Transverse colon (tissue), 4 donors: ENCODE data around the gene PUM2. TPM values are rescaled to one million over a fixed set of nuclear protein-coding genes. Genes with fewer than 3 reads are reported as not detected.
A peak's percentile ranks its signal among the peaks of the same experiment; 100 is the strongest.

Experiments used
- DNase-seq: peaks from one replicate; pipeline ENCODE4 v3.0.0-alpha.2; 2019
- H3K27ac ChIP-seq, 4 donors: fragments of 200-600 bp; sonication (generic); 2 replicates each; pipeline ENCODE4 v1.5.1; 2016 to 2018; ENCODE audit warnings: inconsistent platforms in 4 of 4
- H3K27me3 ChIP-seq: fragments of 200-600 bp; sonication (generic); 2 replicates; pipeline ENCODE4 v1.5.1; 2017; ENCODE audit warnings: inconsistent platforms
- H3K36me3 ChIP-seq, 4 donors: fragments of 200-600 bp; sonication (generic); 2 replicates each; pipeline ENCODE4 v1.5.1; 2017 to 2019; ENCODE audit warnings: inconsistent platforms in 4 of 4
- H3K4me1 ChIP-seq, 4 donors: fragments of 200-600 bp; sonication (generic); 2 replicates each; pipeline ENCODE4 v1.5.1; 2017 to 2020; ENCODE audit warnings: inconsistent platforms in 4 of 4
- H3K4me3 ChIP-seq, 4 donors: fragments of 200-600 bp; sonication (generic); 1 replicate in 1 of 4; 2 replicates in 3 of 4; pipeline versions ENCODE4 v1.5.1 to v1.6.1; 2017 to 2019; ENCODE audit warnings: inconsistent platforms in 4 of 4
- H3K9me3 ChIP-seq, 2 donors: fragments of 200-600 bp; sonication (generic); 2 replicates each; pipeline ENCODE4 v1.5.1; 2017 to 2019; ENCODE audit warnings: inconsistent platforms in 2 of 2
- CTCF ChIP-seq, 5 experiments: fragments of 200-600 bp in 3 of 5; fragments of 450-650 bp in 2 of 5; sonication (generic) in 3 of 5; IDR thresholded peaks; 1 replicate in 2 of 5; 2 replicates in 3 of 5; pipeline ENCODE4 v1.5.1; 2016 to 2017; ENCODE audit warnings: antibody characterized with exemption in 5 of 5, inconsistent platforms in 3 of 5, mild to moderate bottlenecking in 2 of 5, moderate library complexity in 1 of 5
- EP300 ChIP-seq: sonication (generic); formaldehyde crosslinking; IDR thresholded peaks from one replicate; pipeline ENCODE4 v1.6.1; 2017; ENCODE audit warnings: antibody characterized with exemption, low read depth
- POLR2A ChIP-seq: fragments of 450-650 bp; IDR thresholded peaks from one replicate; pipeline ENCODE4 v1.6.1; 2016; ENCODE audit warnings: antibody characterized with exemption, mild to moderate bottlenecking, moderate library complexity
- POLR2AphosphoS5 ChIP-seq, 3 donors: sonication (generic); formaldehyde crosslinking; IDR thresholded peaks; one replicate each; pipeline ENCODE4 v1.6.1; 2016; ENCODE audit warnings: antibody characterized with exemption in 3 of 3
- WGBS, 2 donors: methylation state at CpG; one replicate each; pipeline ENCODE4 v1.1.5; 2018; ENCODE audit warnings: low coverage in 1 of 2; 5-methylcytosine and 5-hydroxymethylcytosine counted together
- in situ Hi-C, 4 donors: fragments of 200-750 bp; cut with MboI; loops; one replicate each; pipeline versions ENCODE4 v1.15.0 to v1.15.1; 2017; ENCODE audit warnings: low sequenced_read_pairs in 3 of 4, low pct_ligation_motif_present in 1 of 4, low pct_unique_long_range_greater_than_20kb in 1 of 4
- intact Hi-C: fragments of 100-400 bp; cut with DNase I; formaldehyde crosslinking; loops from one replicate; pipeline ENCODE4 v1.15.1; 2023; ENCODE audit warnings: low total_unique reads
- total RNA-seq, 4 donors: library from RNA; depleted of rRNA; stranded (reverse); fragments of >200 nt; gene quantifications; one replicate each; pipeline ENCODE4 v1.1.0, GENCODE V29; 2016

Gene PUM2
- total RNA-seq, 4 donors from 2014 or later = 62.5 to 92.7 (median 70.5) TPM

GRCh38 chr2:20292984-20293383 lies 57.7 kb downstream of the PUM2 start:
- no peak for DNase-seq
- in situ Hi-C loops (no loop called here), intact Hi-C loops (no loop called here)
- H3K9me3 ChIP-seq = no peaks in the 10 kb centered on the region
- 96 to 100% methylated on average over 5 of the region's 5 CpGs for WGBS, 2 donors
- peaks cover 0 to 7% (median 0%) of the 10 kb centered on the region in 4 donors for H3K4me1 ChIP-seq
- H3K27ac ChIP-seq = no peak overlapping the region
- peaks cover 0 to 34% (median 6%) of the 10 kb centered on the region in 4 donors for H3K36me3 ChIP-seq
- H3K4me3 ChIP-seq = no peak overlapping the region
- TF ChIP-seq CTCF (IDR thresholded peaks at IDR 0.05) (no peak), POLR2AphosphoS5 (IDR thresholded peaks at IDR 0.05) (no peak), EP300 (no peak), POLR2A (no peak)
- H3K27me3 ChIP-seq = no peaks in the 10 kb centered on the region

GRCh38 chr2:20291846-20292408 lies 58.7 kb downstream of the PUM2 start:
- 92 to 95% methylated on average over 10 to 13 of the region's 13 CpGs for WGBS, 2 donors
- H3K27me3 ChIP-seq = no peaks in the 10 kb centered on the region
- H3K36me3 ChIP-seq = peaks cover 0 to 39% (median 5%) of the 10 kb centered on the region in 4 donors
- in situ Hi-C loops (no loop called here), intact Hi-C loops (no loop called here)
- no peaks in the 10 kb centered on the region for H3K9me3 ChIP-seq
- H3K4me1 ChIP-seq = peaks cover 0 to 7% (median 0%) of the 10 kb centered on the region in 4 donors
- DNase-seq = no peak
- no peak overlapping the region for H3K4me3 ChIP-seq
- no peak overlapping the region for H3K27ac ChIP-seq
- TF ChIP-seq CTCF (IDR thresholded peaks at IDR 0.05) (no peak), POLR2A (no peak), EP300 (no peak), POLR2AphosphoS5 (IDR thresholded peaks at IDR 0.05) (no peak)

GRCh38 chr2:20291106-20291564 lies 59.5 kb downstream of the PUM2 start:
- H3K4me3 ChIP-seq = no peak overlapping the region
- in situ Hi-C loops = no loop called here
- no peaks in the 10 kb centered on the region for H3K9me3 ChIP-seq
- H3K36me3 ChIP-seq = peaks cover 0 to 43% (median 2%) of the 10 kb centered on the region in 4 donors
- no peaks in the 10 kb centered on the region for H3K27me3 ChIP-seq
- H3K4me1 ChIP-seq = peaks cover 0 to 7% (median 0%) of the 10 kb centered on the region in 4 donors
- no peak overlapping the region for H3K27ac ChIP-seq
- intact Hi-C loops = no loop called here
- peak; percentile 40 for DNase-seq
- WGBS, 2 donors = 73 to 79% methylated on average over 7 of the region's 7 CpGs
- no peak for TF ChIP-seq POLR2A
- TF ChIP-seq CTCF (IDR thresholded peaks at IDR 0.05) = peak; percentile 46 to 73 (median 54)
- TF ChIP-seq POLR2AphosphoS5 (IDR thresholded peaks at IDR 0.05) = peak in 1 of 3 donors; percentile 17
- no peak for TF ChIP-seq EP300

GRCh38 chr2:20288642-20289340 lies 61.9 kb downstream of the PUM2 start:
- DNase-seq = no peak
- WGBS, 2 donors = 64 to 68% methylated on average over 6 to 7 of the region's 7 CpGs
- TF ChIP-seq EP300 (no peak), POLR2A (no peak), CTCF (IDR thresholded peaks at IDR 0.05) (no peak), POLR2AphosphoS5 (IDR thresholded peaks at IDR 0.05) (no peak)
- peaks cover 0 to 7% (median 0%) of the 10 kb centered on the region in 4 donors for H3K4me1 ChIP-seq
- intact Hi-C loops = no loop called here
- no peaks in the 10 kb centered on the region for H3K27me3 ChIP-seq
- H3K9me3 ChIP-seq = no peaks in the 10 kb centered on the region
- H3K36me3 ChIP-seq = peaks cover 0 to 43% (median 2%) of the 10 kb centered on the region in 4 donors
- in situ Hi-C loops = no loop called here
- H3K27ac ChIP-seq = no peak overlapping the region
- H3K4me3 ChIP-seq = no peak overlapping the region
